ENCODE results near the gene JAG1. TPM values are rescaled to one million over a fixed set of nuclear protein-coding genes. Genes with fewer than 3 reads are reported as not detected.

JAG1 gene
- polyA plus RNA-seq, 1 donor (not counting 4 experiments of a cell fraction or from before 2014, with no cell fraction given): 84.2 TPM

DNA sequence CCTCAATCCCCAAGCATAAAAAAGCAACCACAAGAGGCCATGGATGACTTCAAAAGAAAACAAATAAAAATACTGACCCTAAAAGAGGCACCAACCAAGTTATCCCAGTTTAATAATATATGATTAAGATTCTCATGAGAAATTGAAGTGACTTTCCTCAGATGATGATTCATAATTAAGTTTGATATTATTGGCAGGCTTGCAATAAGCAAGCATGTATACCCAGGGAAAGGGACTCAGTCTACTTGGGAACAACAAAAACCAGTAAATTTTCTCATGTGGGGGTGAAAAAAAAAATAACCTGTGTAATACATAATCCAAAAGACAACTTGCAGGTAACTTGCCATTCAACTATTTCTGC, 19.6 kb downstream of the JAG1 start:
- Histone ChIP-seq H3K4me2 (ENCODE audit: control insufficient read depth, extremely low read depth, insufficient read depth, low read depth, low read length) (peak overlapping the region; percentile 53), H3K4me1 (ENCODE audit: control insufficient read depth, extremely low read depth, insufficient read depth, low read length) (peaks cover 73% of the 10 kb centered on the region)
- dilution Hi-C loops (cut with MboI; ENCODE audit: extremely low pct_ligation_motif_present, low sequenced_read_pairs): no loop called here

GRCh38 chr20:10653599-10654249, 20.1 kb downstream of the JAG1 start:
- dilution Hi-C loops (cut with MboI; ENCODE audit: extremely low pct_ligation_motif_present, low sequenced_read_pairs): no loop called here
- Histone ChIP-seq H3K9me3 (ENCODE audit: control insufficient read depth, low read depth, low read length) (no peaks in the 10 kb centered on the region), H3K9ac (ENCODE audit: control insufficient read depth, extremely low read depth, insufficient read depth, low read length) (peak overlapping the region; percentile 57), H3K27me3 (ENCODE audit: control insufficient read depth, extremely low read depth, insufficient read depth, low read length) (no peaks in the 10 kb centered on the region), H3K4me1 (ENCODE audit: control insufficient read depth, extremely low read depth, insufficient read depth, low read length) (peaks cover 67% of the 10 kb centered on the region), H3K36me3 (ENCODE audit: control insufficient read depth in 2 of 2, extremely low read depth in 1 of 2, insufficient read depth in 2 of 2, low read length in 2 of 2) (peaks cover 52 to 89% of the 10 kb centered on the region in 2 experiments), H2AFZ (ENCODE audit: control insufficient read depth, low read length) (no peak overlapping the region), H3K27ac (ENCODE audit: control insufficient read depth, insufficient read depth, low read length) (peak overlapping the region; percentile 75), H4K20me1 (ENCODE audit: control insufficient read depth, extremely low read depth, insufficient read depth, low read length) (peaks cover 52% of the 10 kb centered on the region), H3K9me1 (ENCODE audit: control insufficient read depth, extremely low read depth, insufficient read depth, low read length) (peaks cover 9% of the 10 kb centered on the region), H3K79me2 (ENCODE audit: control insufficient read depth, insufficient read depth, low read length) (peaks cover 95% of the 10 kb centered on the region), H3K4me3 (ENCODE audit: control insufficient read depth in 2 of 3, extremely low read depth in 1 of 3, insufficient read depth in 2 of 3, low read depth in 1 of 3, low read length in 3 of 3) (peak overlapping the region in 1 of 3 experiments; percentile 11), H3K4me2 (ENCODE audit: control insufficient read depth, extremely low read depth, insufficient read depth, low read depth, low read length) (peak overlapping the region; percentile 53)
- DNase-seq (ENCODE audit: low read depth, low spot score): no peak
- TF ChIP-seq EZH2 (IDR thresholded peaks at IDR 0.05; ENCODE audit: low read length): no peak
- TF ChIP-seq, protein P1, sequence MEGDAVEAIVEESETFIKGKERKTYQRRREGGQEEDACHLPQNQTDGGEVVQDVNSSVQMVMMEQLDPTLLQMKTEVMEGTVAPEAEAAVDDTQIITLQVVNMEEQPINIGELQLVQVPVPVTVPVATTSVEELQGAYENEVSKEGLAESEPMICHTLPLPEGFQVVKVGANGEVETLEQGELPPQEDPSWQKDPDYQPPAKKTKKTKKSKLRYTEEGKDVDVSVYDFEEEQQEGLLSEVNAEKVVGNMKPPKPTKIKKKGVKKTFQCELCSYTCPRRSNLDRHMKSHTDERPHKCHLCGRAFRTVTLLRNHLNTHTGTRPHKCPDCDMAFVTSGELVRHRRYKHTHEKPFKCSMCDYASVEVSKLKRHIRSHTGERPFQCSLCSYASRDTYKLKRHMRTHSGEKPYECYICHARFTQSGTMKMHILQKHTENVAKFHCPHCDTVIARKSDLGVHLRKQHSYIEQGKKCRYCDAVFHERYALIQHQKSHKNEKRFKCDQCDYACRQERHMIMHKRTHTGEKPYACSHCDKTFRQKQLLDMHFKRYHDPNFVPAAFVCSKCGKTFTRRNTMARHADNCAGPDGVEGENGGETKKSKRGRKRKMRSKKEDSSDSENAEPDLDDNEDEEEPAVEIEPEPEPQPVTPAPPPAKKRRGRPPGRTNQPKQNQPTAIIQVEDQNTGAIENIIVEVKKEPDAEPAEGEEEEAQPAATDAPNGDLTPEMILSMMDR (optimal IDR thresholded peaks at IDR 0.05 in 1 of 3, IDR thresholded peaks at IDR 0.05 in 1 of 3, conservative IDR thresholded peaks at IDR 0.05 in 1 of 3; ENCODE audit: extremely low read depth in 1 of 3, insufficient read depth in 2 of 3, low read length in 3 of 3): no peak
- FAIRE-seq: no peak

More for the DNA sequence above, 19.6 kb downstream of the JAG1 start:
- H3K9ac ChIP-seq (ENCODE audit: control insufficient read depth, extremely low read depth, insufficient read depth, low read length): peak overlapping the region; percentile 57
- H2AFZ ChIP-seq (ENCODE audit: control insufficient read depth, low read length): no peak overlapping the region
- peaks cover 49 to 89% of the 10 kb centered on the region in 2 experiments for H3K36me3 ChIP-seq (ENCODE audit: control insufficient read depth in 2 of 2, extremely low read depth in 1 of 2, insufficient read depth in 2 of 2, low read length in 2 of 2)
- peaks cover 56% of the 10 kb centered on the region for H4K20me1 ChIP-seq (ENCODE audit: control insufficient read depth, extremely low read depth, insufficient read depth, low read length)
- FAIRE-seq: no peak
- peak overlapping the region in 2 of 3 experiments; percentile 11 to 15 for H3K4me3 ChIP-seq (ENCODE audit: control insufficient read depth in 2 of 3, extremely low read depth in 1 of 3, insufficient read depth in 2 of 3, low read depth in 1 of 3, low read length in 3 of 3)
- DNase-seq (ENCODE audit: low read depth, low spot score): no peak
- H3K79me2 ChIP-seq (ENCODE audit: control insufficient read depth, insufficient read depth, low read length): peaks cover 96% of the 10 kb centered on the region
- TF ChIP-seq, protein P1 (optimal IDR thresholded peaks at IDR 0.05 in 1 of 3, IDR thresholded peaks at IDR 0.05 in 1 of 3, conservative IDR thresholded peaks at IDR 0.05 in 1 of 3; ENCODE audit: extremely low read depth in 1 of 3, insufficient read depth in 2 of 3, low read length in 3 of 3): no peak
- TF ChIP-seq EZH2 (IDR thresholded peaks at IDR 0.05; ENCODE audit: low read length): no peak
- H3K27me3 ChIP-seq (ENCODE audit: control insufficient read depth, extremely low read depth, insufficient read depth, low read length): no peaks in the 10 kb centered on the region
- no peaks in the 10 kb centered on the region for H3K9me3 ChIP-seq (ENCODE audit: control insufficient read depth, low read depth, low read length)
- H3K27ac ChIP-seq (ENCODE audit: control insufficient read depth, insufficient read depth, low read length): peak overlapping the region; percentile 75
- H3K9me1 ChIP-seq (ENCODE audit: control insufficient read depth, extremely low read depth, insufficient read depth, low read length): peaks cover 9% of the 10 kb centered on the region
